Stimulated activated naive CD4-positive, alpha-beta T cell treated with Interleukin-2 at 50 U/mL for 16 hours (primary cell): ENCODE data around the gene RAB11FIP4.
"Not testable (repeated sequence)": the region's sequence is repeated elsewhere in the genome, so short reads cannot be mapped to it uniquely, and the experiment has no call there.

Experiments used
- DNase-seq: peaks from one replicate; lab custom pipeline; 2025; lab: John Stamatoyannopoulos, UW

RAB11FIP4 gene

GRCh38 chr17:31433811-31434726, 42.6 kb downstream of the RAB11FIP4 start:
- DNase-seq = no peak

- no peak for DNase-seq
Observed at GRCh38 chr17:31434727-31435050, 43.2 kb downstream of the RAB11FIP4 start.

GRCh38 chr17:31435581-31435980, 44.1 kb downstream of the RAB11FIP4 start:
- DNase-seq = no peak

- DNase-seq = no peak
Observed at GRCh38 chr17:31437720-31438400, 46.4 kb downstream of the RAB11FIP4 start.

- no peak for DNase-seq
Observed at GRCh38 chr17:31439716-31440115, 48.2 kb downstream of the RAB11FIP4 start.

- DNase-seq = no peak
Observed at GRCh38 chr17:31442276-31442675, 50.8 kb downstream of the RAB11FIP4 start.

GRCh38 chr17:31442856-31443255, 51.4 kb downstream of the RAB11FIP4 start:
- DNase-seq = not testable (repeated sequence)

- no peak for DNase-seq
Observed at GRCh38 chr17:31443386-31443785, 51.9 kb downstream of the RAB11FIP4 start.

GRCh38 chr17:31444026-31444425, 52.6 kb downstream of the RAB11FIP4 start:
- DNase-seq = no peak

- no peak for DNase-seq
Observed at GRCh38 chr17:31446195-31446967, 54.9 kb downstream of the RAB11FIP4 start.

GRCh38 chr17:31448467-31449077, 57.1 kb downstream of the RAB11FIP4 start:
- DNase-seq = no peak

GRCh38 chr17:31449111-31449510, 57.6 kb downstream of the RAB11FIP4 start:
- DNase-seq = no peak

GRCh38 chr17:31449746-31450145, 58.3 kb downstream of the RAB11FIP4 start:
- no peak for DNase-seq

- no peak for DNase-seq
Observed at GRCh38 chr17:31452101-31452500, 60.6 kb downstream of the RAB11FIP4 start.

GRCh38 chr17:31452561-31453110, 61.2 kb downstream of the RAB11FIP4 start:
- DNase-seq = no peak

- DNase-seq = no peak
Observed at GRCh38 chr17:31453896-31454295, 62.4 kb downstream of the RAB11FIP4 start.

GRCh38 chr17:31456814-31457213, 65.3 kb downstream of the RAB11FIP4 start:
- DNase-seq = no peak

GRCh38 chr17:31457391-31458234, 66.1 kb downstream of the RAB11FIP4 start:
- no peak for DNase-seq

GRCh38 chr17:31458829-31459228, 67.4 kb downstream of the RAB11FIP4 start:
- DNase-seq = no peak

- DNase-seq = no peak
Observed at GRCh38 chr17:31459716-31460115, 68.2 kb downstream of the RAB11FIP4 start.

GRCh38 chr17:31460226-31460721, 68.8 kb downstream of the RAB11FIP4 start:
- DNase-seq = no peak
